ENCODE data around the gene UPF3A.

- TF ChIP-seq CTCF (IDR thresholded peaks at IDR 0.05): no peak
- TF ChIP-seq POLR2A (IDR thresholded peaks at IDR 0.05): no peak
Measured at GRCh38 chr13:114341003-114341777, 59.8 kb downstream of the UPF3A start.
